ENCODE data around the gene RBP7. TPM values are rescaled to one million over a fixed set of nuclear protein-coding genes. Genes with fewer than 3 reads are reported as not detected.

RBP7 gene
- total RNA-seq, 1 experiment from 2014 or later: 28.9 TPM

DNA sequence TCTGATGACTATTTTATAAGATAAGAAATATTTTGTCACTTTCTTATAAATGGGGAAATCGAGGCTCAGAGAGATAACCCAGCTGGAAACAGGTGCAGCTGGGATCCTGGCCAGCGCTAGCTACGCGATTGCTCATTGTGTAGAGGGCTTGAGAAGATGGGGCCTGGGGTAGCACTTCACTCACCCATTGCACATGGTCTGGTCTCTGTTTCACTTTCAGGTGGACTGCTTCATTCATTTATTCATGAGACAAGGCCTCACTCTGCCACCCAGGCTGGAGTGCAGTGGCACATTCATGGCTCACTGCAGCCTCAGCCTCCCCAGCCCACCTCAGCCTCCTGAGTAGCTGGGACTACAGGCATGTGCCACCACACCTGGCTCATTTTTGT lies 59.6 kb downstream of the RBP7 start:
- no peak for DNase-seq (ENCODE audit: low read depth, low spot score)
- BruUV-seq (replicated peaks): no TSS peak
- TF ChIP-seq POLR2AphosphoS5 (IDR thresholded peaks at IDR 0.05; ENCODE audit: low read depth, low read length) (no peak), SIN3A (IDR thresholded peaks at IDR 0.05; ENCODE audit: borderline replicate concordance, insufficient read depth, low read depth, low read length) (no peak), TCF7L2 (IDR thresholded peaks at IDR 0.05; ENCODE audit: low read depth, low read length) (no peak)
- Histone ChIP-seq H3K4me3 (ENCODE audit: low read depth in 2 of 2, low read length in 2 of 2) (no peak overlapping the region), H3K27ac (ENCODE audit: low read length) (no peak overlapping the region), H3K9me3 (ENCODE audit: control insufficient read depth, insufficient read depth, low read depth, low read length) (no peaks in the 10 kb centered on the region), H3K27me3 (ENCODE audit: control insufficient read depth, insufficient read depth, low read length) (no peaks in the 10 kb centered on the region), H3K4me1 (ENCODE audit: control insufficient read depth, insufficient read depth, low read length) (peaks cover 6% of the 10 kb centered on the region; the same call in 1 of the 2 replicates), H3K36me3 (ENCODE audit: control insufficient read depth, insufficient read depth, low read length) (no peaks in the 10 kb centered on the region)
- in situ Hi-C loops (cut with HindIII; ENCODE audit: low pct_unique_long_range_greater_than_20kb, low sequenced_read_pairs): no loop called here
- ChIA-PET CTCF (no interaction called here), POLR2A (no interaction called here)
- intact Hi-C loops (cut with micrococcal nuclease; ENCODE audit: unreplicated experiment): no loop called here
- ATAC-seq: no peak

DNA sequence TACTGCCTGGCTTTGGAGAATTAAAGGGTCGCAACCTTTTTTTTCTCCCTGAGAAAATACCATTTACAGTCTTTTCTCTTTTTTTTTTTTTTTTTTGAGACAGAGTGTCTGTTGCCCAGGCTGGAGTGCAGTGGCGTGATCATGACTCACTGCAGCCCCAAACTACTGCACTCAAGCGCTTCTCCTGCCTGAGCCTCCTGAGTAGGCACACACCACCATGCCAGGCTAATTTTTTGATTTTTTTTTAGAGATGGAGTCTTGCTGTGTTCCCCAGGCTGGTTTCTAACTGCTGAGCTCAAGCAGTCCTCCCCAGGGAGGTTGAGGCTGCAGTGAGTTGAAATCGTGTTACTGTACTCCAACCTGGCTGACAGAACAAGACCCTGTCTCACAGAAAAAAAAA lies 60.3 kb downstream of the RBP7 start:
- Histone ChIP-seq H3K27ac (ENCODE audit: low read length) (no peak overlapping the region), H3K4me3 (ENCODE audit: low read depth in 2 of 2, low read length in 2 of 2) (no peak overlapping the region), H3K27me3 (ENCODE audit: control insufficient read depth, insufficient read depth, low read length) (no peaks in the 10 kb centered on the region), H3K4me1 (ENCODE audit: control insufficient read depth, insufficient read depth, low read length) (peaks cover 6% of the 10 kb centered on the region; the same call in 1 of the 2 replicates), H3K36me3 (ENCODE audit: control insufficient read depth, insufficient read depth, low read length) (no peaks in the 10 kb centered on the region), H3K9me3 (ENCODE audit: control insufficient read depth, insufficient read depth, low read depth, low read length) (no peaks in the 10 kb centered on the region)
- no TSS peak for BruUV-seq (replicated peaks)
- ChIA-PET POLR2A (interaction anchor here (1.0 to 1.2 kb wide), 2 partner anchors 21 to 114 kb away, joined by 3 read pairs; partner anchors contain the start of genes LZIC and NMNAT1), CTCF (no interaction called here)
- ATAC-seq (no peak), DNase-seq (ENCODE audit: low read depth, low spot score) (no peak)
- TF ChIP-seq, protein P1, sequence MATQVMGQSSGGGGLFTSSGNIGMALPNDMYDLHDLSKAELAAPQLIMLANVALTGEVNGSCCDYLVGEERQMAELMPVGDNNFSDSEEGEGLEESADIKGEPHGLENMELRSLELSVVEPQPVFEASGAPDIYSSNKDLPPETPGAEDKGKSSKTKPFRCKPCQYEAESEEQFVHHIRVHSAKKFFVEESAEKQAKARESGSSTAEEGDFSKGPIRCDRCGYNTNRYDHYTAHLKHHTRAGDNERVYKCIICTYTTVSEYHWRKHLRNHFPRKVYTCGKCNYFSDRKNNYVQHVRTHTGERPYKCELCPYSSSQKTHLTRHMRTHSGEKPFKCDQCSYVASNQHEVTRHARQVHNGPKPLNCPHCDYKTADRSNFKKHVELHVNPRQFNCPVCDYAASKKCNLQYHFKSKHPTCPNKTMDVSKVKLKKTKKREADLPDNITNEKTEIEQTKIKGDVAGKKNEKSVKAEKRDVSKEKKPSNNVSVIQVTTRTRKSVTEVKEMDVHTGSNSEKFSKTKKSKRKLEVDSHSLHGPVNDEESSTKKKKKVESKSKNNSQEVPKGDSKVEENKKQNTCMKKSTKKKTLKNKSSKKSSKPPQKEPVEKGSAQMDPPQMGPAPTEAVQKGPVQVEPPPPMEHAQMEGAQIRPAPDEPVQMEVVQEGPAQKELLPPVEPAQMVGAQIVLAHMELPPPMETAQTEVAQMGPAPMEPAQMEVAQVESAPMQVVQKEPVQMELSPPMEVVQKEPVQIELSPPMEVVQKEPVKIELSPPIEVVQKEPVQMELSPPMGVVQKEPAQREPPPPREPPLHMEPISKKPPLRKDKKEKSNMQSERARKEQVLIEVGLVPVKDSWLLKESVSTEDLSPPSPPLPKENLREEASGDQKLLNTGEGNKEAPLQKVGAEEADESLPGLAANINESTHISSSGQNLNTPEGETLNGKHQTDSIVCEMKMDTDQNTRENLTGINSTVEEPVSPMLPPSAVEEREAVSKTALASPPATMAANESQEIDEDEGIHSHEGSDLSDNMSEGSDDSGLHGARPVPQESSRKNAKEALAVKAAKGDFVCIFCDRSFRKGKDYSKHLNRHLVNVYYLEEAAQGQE (IDR thresholded peaks at IDR 0.05; ENCODE audit: insufficient read depth in 1 of 2, low read depth in 2 of 2, low read length in 1 of 2): no peak
- TF ChIP-seq TCF7L2 (IDR thresholded peaks at IDR 0.05; ENCODE audit: low read depth, low read length): no peak
- TF ChIP-seq POLR2AphosphoS5 (IDR thresholded peaks at IDR 0.05; ENCODE audit: low read depth, low read length): no peak
- no peak for TF ChIP-seq SIN3A (IDR thresholded peaks at IDR 0.05; ENCODE audit: borderline replicate concordance, insufficient read depth, low read depth, low read length)
- TF ChIP-seq, protein P2, sequence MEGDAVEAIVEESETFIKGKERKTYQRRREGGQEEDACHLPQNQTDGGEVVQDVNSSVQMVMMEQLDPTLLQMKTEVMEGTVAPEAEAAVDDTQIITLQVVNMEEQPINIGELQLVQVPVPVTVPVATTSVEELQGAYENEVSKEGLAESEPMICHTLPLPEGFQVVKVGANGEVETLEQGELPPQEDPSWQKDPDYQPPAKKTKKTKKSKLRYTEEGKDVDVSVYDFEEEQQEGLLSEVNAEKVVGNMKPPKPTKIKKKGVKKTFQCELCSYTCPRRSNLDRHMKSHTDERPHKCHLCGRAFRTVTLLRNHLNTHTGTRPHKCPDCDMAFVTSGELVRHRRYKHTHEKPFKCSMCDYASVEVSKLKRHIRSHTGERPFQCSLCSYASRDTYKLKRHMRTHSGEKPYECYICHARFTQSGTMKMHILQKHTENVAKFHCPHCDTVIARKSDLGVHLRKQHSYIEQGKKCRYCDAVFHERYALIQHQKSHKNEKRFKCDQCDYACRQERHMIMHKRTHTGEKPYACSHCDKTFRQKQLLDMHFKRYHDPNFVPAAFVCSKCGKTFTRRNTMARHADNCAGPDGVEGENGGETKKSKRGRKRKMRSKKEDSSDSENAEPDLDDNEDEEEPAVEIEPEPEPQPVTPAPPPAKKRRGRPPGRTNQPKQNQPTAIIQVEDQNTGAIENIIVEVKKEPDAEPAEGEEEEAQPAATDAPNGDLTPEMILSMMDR (IDR thresholded peaks at IDR 0.05): no peak
- intact Hi-C loops (cut with micrococcal nuclease; ENCODE audit: unreplicated experiment) (no loop called here), in situ Hi-C loops (cut with HindIII; ENCODE audit: low pct_unique_long_range_greater_than_20kb, low sequenced_read_pairs) (no loop called here)

DNA sequence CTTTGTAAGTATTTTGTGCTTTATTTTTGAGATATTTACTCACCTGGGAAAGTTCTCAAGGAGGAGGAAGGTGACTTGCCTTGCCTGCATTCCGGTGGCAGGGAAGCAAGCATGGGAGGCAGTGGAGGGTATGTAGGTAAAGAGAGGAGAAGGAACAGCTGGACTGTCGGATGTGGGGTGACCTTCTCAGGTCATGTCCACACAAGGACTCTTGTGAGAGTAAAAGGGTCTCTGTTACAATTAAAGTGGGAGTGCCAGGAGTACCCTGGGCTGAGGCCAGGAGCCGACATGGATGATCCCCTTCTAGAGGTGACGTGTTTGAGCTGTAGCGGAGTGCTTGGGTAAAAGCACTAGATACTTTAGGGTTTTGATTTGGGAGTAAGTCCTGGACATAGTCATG lies 60.8 kb downstream of the RBP7 start:
- BruUV-seq (replicated peaks): no TSS peak
- no peaks in the 10 kb centered on the region for H3K9me3 ChIP-seq (ENCODE audit: control insufficient read depth, insufficient read depth, low read depth, low read length)
- ATAC-seq (no peak), DNase-seq (ENCODE audit: low read depth, low spot score) (no peak)
- no peak overlapping the region for H3K4me3 ChIP-seq (ENCODE audit: low read depth in 2 of 2, low read length in 2 of 2)
- ChIA-PET CTCF (no interaction called here), POLR2A (interaction anchor here (1.0 to 1.2 kb wide), 2 partner anchors 21 to 114 kb away, joined by 3 read pairs; partner anchors contain the start of genes LZIC and NMNAT1)
- no peaks in the 10 kb centered on the region for H3K27me3 ChIP-seq (ENCODE audit: control insufficient read depth, insufficient read depth, low read length)
- H3K36me3 ChIP-seq (ENCODE audit: control insufficient read depth, insufficient read depth, low read length): no peaks in the 10 kb centered on the region
- in situ Hi-C loops (cut with HindIII; ENCODE audit: low pct_unique_long_range_greater_than_20kb, low sequenced_read_pairs): no loop called here
- H3K4me1 ChIP-seq (ENCODE audit: control insufficient read depth, insufficient read depth, low read length): peaks cover 6% of the 10 kb centered on the region; the same call in 1 of the 2 replicates
- TF ChIP-seq TCF7L2 (IDR thresholded peaks at IDR 0.05; ENCODE audit: low read depth, low read length) (no peak), POLR2AphosphoS5 (IDR thresholded peaks at IDR 0.05; ENCODE audit: low read depth, low read length) (no peak), SIN3A (IDR thresholded peaks at IDR 0.05; ENCODE audit: borderline replicate concordance, insufficient read depth, low read depth, low read length) (no peak)
- TF ChIP-seq, protein P1 (IDR thresholded peaks at IDR 0.05; ENCODE audit: insufficient read depth in 1 of 2, low read depth in 2 of 2, low read length in 1 of 2): no peak
- TF ChIP-seq, protein P2 (IDR thresholded peaks at IDR 0.05): no peak
- no peak overlapping the region for H3K27ac ChIP-seq (ENCODE audit: low read length)
- intact Hi-C loops (cut with micrococcal nuclease; ENCODE audit: unreplicated experiment): no loop called here

Data from Panc1 (cell line).